Measurements from ENCODE around the gene SLC8A3.

The SLC8A3 gene

DNA sequence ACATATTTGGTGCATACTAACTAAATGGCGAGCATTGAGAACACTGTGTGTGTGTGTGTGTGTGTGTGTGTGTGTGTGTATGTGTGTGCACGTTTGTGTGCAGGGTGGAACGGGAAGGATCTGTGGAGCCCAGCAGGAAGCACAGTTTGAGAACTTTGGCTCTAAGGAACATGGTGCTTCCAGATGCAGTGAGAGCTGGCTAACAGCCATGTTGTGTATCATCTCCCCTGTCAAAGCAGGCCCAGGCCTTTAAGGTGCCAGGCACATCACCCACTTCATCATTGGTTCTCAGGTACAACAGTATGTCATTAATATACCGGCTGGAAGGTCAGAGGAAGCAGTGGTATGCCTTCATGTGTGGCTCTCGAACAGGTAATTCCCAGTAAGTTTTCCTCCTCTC lies 72.5 kb downstream of the SLC8A3 start:
- no peak for DNase-seq

DNA sequence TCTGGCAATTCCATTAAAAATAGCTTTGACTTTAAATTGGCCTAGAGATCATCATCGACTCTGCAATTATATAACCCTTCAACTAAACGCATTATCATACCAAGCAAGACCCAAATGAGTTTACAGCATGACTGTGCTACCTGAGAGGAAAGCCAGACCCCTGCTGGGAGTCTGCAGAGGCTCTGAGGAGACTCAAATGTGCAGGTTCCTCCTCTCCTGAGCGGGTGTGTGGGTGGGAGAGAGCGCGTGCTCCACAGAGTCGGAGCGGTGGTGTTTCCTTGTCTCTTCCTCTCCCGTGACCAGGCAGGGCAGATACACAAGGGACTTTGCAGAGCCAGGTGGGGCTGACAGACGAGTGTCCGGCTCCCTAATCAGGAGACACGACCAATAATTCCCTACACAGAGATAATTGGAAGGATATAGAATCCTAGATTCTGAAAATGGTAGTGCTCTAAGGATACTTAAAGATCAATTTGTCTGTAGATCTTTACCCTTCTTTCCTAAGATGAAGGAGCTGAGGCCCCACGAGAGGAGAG lies 74.1 kb downstream of the SLC8A3 start:
- DNase-seq, result no peak

DNA sequence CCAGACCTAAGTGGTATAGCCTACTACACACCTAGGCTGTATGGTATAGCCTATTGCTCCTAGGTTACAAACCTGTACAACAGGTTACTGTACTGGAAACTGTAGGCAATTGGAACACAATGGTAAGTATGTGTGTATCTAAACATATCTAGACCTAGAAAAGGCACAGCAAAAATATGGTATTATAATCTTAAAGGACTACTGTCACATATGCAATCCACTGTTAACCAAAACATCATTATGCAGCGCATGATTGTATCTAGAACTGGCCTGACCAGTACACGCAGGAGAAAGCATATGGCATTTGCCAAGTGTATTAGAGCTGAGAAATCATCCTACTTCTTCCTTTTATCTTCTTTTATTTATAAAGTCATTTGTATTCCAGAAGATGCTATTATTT lies 75.5 kb downstream of the SLC8A3 start:
- DNase-seq, result no peak

DNA sequence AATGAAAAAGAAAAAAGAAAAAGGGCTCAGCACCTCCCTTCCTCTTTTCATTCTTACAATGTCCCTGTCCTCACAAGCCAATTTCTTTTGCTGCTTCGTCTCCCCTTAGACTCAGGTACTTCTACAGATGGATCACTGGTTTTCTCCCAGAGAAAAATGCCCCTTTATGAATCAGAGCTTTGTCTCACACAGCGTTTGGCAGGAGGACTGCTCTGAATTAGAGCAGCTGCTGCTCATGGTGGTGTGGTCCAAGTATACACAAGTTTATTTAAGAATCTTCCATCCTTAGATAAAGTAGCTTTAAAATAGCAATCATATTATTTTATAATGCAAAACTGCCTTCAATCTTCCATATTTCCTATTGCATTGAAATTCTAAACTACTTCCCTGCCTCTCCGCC lies 80.3 kb downstream of the SLC8A3 start:
- DNase-seq, result no peak

DNA sequence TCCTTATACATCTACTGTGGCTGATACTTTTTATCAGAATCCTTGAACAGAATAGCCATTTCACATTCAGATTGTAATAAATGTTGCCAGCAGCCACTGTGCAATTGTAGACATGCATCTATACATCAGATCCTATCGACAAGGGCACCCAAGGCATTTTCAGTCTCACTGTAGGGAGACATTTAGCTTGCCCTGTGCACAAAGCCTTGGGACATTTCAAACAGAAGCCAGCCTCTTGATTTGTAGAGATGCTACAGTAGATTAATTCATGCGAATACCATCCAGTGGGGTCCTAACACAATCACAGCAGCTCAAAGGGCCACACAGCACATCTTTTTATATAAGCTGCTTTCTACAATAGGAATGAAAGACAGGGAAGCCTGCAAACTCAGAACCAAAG lies 81.4 kb downstream of the SLC8A3 start:
- no peak for DNase-seq

DNA sequence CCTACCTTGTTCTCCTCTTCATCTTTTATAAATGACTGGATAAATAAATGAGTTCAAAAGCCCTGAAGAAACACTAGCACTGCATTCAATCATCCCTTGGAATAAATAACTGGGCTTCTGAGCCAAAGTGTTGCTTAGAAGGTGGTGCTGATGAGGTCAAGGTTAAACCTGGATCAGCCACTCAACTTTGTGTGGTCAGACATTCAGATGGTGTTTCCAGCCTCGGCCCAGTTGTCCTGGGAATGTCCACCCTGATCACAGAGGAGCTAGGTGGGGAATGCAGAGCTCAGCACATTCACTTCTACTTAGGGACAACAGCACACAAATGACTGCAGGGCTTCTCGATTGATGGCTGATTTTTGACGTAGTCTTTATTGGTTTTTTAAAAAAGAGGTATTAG lies 88.7 kb downstream of the SLC8A3 start:
- DNase-seq, result no peak

DNA sequence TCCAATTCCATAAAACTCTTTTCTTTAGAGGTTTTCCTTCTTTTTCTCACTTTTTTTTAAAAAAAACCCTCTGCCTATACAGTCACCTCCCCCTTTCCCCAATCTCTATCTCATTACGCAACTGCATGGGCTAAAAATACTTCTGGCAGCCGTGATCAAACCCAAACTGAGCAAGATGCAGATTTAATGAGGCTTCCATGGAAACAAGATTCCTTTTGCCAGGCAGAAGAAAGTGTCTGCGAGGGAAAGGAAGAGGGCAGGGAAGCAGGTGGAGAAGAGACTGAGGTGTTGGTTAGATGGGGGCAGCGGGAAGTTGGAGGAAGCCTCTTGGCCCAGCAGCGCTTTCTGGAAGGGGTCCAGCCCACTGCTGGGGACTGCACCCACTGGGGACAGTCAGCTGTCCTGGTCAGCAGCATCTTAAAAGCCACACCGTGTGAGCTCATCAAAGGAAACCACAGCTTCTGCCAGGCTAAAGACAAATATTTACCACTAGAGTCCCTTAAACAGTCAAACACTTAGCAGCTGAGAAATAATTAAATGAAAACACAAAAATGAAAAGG lies 90.4 kb downstream of the SLC8A3 start:
- DNase-seq, result no peak

DNA sequence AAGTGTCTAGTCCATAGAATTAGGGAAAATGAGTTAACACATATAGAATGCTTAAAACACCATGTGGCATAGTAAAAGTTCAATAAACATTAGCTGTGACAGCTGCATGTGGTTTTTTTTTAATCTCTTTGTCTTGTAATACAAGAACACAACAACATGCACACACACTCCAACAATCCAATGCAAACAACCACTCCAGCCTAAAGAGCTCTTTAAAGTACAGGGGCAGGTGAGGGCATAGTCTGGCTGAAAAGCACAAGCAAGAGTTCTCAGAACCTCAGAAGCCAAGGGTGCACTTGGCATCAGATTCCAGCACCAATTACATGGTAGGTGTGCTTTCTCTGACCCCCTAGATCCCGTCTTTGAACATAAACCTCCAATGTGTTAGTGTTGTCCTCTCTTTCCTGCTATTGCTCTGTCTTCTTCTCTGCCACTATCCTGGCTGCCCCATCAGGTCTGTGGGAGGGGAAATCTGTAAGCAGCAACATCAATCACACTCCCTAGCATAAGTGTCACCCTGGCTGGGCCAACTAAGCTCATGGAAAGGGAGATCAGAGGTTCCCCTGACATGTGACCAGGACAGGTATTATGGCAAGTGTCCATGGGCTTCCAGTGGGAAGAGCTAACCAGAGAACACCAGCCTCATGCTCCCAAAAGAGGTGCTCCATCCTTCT lies 91.0 kb downstream of the SLC8A3 start:
- no peak for DNase-seq

DNA sequence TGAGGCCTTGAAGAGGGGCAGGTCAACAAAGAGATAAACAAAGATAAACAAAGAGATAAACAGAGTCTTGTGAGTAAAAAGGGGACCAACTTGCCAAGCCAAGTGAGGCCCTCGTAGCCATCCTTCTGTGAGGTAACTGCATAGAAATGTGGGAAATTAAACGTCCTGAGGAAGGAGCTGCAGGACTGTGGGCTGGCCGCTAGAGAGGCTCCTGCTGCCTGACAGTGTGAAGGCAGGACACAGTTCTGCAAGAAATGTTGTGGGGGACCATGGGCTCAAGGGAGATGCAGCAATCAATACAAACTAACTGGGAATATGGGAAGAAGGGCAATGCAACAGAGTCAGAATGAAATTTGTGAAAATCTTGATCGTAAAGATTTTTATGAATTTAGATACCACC lies 91.9 kb downstream of the SLC8A3 start:
- no peak for DNase-seq

DNA sequence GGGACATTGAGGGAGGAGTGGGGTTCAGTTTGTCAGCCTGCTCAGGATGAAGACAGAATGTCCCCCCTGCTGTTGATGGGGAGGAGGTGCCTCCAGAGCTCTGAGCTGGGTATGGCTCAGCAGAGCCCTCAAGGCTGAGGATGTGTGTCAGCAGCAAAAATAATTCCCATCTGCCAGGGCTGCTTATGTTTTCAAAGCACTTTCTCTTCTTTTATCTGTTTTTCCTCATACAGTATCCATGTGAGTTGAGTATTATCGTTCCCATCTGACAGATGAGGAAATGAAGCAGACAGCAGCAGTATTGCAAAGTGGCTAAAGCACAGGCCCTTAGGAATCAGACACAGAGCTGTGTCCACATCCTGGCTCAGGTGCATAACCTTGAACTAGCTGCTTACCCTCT lies 94.1 kb downstream of the SLC8A3 start:
- DNase-seq, result no peak

DNA sequence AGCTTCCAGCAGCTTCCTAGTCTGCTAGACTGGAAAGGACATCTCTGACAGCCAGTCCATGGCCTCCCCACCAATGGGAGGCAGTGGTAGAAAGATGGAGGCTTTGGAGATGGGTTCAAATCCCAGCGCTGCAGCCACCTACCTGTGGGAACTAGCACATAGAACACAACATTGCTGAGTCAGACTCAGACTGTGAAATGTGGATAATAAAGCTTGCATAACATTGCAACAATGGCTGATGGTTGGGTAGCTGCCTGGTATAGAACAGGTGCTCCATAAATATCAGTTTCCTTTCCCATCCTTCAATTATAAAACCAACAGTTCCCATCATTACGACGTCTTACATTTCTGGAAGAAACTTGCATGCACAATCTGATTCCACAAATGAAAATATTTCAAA lies 94.6 kb downstream of the SLC8A3 start:
- no peak for DNase-seq

DNA sequence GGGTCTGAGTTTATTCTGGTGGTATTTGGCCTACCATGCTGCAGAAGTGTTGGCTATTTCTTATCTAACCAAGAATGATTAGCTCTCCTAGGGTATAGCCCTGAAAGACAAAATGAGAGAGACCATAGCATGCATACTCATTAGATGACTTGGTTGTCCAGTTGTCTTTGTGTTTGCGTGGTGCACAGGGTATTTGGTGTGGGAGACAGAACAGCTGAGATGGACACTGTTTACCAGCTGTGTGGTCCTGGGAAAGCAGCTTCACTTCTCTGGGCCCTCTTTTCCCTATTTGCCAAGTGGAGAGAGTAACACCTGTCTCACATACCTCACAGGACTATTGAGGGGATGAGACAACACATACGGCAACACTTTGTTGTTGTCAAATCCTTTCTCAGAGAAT lies 95.6 kb downstream of the SLC8A3 start:
- no peak for DNase-seq

DNA sequence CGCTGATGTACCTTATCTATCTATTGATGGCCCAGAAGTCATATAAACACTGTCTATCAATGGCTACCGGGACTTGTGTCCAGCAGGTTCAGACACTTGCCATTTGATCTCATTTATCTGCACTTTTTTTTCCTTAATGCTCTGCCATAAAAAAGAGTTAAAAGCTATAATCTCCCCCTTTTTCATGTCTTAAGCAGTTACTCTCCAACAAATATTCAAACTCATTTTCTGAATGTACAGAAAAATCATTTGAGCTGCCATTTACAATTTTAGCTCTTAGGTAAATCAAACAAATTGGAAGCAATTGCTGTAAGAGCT lies 101.4 kb downstream of the SLC8A3 start:
- no peak for DNase-seq

DNA sequence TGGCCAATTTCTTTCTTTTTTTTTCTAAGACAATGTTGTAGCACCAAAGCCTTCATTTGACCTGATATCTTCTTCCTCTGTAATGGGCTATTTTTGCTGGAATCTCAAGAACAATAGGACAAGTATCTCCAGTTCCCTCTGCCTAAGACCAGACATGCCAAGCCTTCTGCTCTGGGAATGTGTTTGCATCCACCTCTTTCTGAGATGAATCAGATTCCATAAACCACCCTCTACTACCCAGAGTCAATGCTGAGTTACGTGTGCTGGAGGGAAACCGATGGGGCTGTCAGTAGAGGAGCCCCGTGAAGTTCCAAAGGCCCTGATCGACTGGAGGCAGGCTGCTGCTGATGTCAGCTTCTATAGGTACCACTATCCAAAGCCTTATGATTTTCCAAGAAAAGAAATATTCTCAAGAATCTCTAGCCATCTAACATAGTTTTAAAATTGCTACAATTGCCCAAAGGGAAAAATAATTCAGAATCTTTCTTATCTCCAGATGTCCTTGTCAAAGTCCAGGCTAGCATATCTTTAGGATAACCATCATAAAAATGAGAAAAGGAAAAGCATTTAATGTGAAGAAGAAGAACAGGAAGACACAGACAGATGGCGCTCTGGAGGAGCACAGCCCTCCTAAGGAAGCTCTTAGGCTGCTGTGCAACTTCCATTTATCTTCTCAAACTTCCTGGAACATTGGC lies 101.9 kb downstream of the SLC8A3 start:
- DNase-seq, result no peak

DNA sequence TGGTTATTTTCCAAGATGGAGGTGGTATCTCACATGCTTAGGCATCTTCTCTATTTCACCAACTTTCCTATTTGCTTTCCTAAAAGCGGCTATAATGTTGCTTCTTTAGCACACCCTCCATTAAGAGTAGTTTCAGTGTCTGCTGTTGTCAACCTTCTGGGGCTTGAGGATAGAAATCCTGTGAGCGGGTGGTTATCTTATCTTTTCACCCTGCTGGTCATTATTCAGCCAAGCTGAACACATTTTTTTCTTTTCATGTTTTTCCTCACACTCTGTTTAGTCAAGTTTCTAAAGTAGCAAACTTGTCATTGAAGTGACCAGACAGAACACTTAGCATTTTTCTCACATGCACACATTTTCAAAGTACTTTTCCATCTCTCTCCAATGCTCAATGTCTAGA lies 104.5 kb downstream of the SLC8A3 start:
- DNase-seq, result no peak

DNA sequence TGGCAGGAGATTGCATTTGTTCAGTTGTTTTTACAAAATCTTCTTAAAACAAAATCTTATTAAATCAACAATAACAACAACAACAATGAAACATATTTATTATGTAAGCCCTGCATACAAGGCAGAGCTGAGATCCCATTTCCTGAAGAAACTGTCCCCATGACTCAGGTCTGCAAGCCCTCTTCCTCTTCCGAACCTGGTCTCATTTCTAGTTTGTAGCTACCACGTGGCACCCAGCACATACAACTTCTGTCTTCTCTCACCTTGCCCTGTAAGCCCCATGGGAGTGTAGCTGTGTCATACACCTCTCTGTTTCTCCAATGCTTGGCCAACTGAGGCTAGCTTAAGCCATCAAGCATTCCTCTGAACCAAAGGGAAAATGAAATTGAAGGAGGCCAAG lies 106.4 kb downstream of the SLC8A3 start:
- DNase-seq, result no peak

DNA sequence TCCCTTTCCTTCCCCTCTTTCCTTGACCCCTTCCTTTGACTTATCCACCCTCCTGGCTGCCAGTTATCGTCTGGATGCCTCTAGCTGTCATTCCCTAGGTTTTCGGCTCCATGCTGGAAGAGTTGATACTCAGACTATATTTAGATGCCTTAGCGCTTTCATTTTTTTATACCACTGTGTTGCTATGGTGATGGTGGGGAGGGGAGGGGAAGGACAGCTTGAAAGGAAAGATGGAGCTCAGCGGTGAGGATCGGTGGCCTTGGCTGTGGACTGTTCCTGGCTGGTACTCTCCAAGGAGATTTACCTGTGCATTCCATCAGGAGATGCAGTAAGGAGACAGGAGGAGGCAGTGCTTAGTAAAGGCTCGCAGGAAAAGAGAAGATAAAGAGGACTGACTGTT lies 108.7 kb downstream of the SLC8A3 start:
- DNase-seq, result no peak

DNA sequence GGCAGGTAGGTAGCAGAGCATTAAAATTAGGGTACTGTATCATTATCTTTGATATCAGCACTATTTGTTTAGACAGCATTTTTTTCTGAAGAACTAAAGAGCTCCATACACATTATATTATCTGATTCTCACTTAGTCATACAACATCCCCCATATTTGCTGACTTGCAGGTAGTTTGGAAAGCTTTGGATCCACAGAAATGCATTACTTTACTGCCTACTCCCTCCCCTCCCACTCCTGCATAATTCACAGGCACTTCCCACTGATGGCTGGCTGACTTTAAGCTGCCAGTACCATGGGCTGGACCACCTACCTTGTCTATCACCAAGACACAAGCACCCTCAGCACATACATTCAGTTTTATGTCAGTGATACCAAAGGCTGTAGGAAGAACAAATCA lies 110.4 kb downstream of the SLC8A3 start:
- DNase-seq, result no peak

DNA sequence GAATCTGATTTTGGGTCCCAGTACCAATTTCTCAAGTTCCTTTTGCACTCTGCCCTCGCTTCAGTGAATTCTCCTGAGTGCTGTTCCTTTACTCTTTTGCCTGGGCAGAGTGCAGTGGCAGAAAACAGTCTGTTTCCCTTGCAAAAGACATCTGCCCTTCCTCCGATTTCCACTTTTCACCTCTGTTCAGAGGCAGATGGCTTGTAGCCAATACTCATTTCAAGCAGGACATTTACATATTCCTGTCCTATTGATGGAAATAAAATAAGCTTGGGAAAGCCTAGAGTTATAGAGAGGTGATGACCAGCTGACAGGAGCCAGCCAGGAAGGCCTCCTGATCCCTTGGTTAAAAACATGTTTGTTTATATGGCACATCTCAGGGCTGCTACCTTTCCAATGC lies 111.0 kb downstream of the SLC8A3 start:
- no peak for DNase-seq

DNA sequence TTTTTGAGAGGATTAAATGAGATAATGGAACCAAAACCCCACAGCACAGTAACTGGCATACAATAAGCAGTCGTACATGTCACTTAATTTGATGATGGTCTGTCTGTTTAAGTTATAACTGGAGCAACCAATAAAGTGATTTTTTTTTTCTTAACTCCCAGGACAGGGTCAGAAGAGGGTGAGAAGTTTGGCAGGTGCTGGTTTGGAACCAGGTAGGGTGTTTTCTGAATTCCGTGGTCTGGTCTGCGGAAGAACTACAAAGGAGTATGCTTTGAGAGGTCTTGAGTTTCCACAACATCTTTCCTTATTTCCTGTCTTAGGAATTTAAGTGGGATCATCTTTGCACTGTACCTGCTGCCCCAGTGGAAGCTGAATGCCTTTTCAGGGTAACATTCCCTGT lies 111.7 kb downstream of the SLC8A3 start:
- DNase-seq, result no peak

DNA sequence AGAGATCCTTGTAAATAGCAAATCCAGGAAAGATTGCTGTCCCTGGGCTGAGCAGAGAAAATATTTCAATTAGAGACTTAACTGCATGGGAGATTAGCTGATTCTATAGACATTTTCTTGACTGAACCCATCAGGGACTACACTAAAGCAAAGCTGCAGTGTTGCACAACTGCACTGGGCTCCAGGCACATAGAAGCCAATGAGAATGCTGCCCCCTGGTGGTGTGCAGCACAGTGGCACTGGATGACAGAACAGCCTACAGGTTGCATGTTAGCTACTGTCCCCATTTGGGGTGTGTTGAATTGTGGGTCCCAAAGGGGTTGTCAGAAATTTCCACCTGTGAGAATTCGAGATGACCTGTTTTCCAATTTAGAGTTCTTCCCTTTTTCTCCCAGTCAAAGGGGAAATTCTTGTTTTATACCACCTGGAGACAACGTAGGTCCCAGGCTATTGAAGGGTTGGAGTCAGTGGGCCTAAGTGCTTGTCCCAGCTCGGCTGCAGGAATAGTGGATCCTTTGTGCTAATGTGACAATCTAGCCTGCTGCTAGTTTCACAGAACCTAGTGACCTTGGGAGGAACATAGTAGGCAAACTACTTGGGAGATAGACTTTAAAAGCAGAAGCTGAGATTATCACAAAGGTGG lies 114.7 kb downstream of the SLC8A3 start:
- DNase-seq, result no peak

DNA sequence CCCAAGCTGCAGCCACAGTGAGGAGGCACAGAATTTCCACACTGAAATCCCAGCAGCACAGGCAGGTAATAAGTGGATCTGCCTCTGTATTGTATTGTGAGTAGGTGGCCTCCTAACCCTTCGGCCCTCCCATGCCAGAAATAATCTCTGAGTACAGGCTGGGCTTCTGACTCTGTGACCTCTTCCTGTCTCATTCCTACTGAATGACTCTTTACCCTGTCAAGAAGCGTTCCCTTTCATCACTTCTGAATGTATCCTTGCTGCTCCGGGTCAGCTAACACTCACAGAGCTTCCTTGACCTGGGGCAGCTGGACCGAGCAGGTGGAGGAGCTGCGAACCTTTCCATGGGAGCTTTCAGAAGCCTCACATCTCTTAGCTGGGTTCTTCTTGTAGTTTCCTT lies 119.6 kb downstream of the SLC8A3 start:
- no peak for DNase-seq

DNA sequence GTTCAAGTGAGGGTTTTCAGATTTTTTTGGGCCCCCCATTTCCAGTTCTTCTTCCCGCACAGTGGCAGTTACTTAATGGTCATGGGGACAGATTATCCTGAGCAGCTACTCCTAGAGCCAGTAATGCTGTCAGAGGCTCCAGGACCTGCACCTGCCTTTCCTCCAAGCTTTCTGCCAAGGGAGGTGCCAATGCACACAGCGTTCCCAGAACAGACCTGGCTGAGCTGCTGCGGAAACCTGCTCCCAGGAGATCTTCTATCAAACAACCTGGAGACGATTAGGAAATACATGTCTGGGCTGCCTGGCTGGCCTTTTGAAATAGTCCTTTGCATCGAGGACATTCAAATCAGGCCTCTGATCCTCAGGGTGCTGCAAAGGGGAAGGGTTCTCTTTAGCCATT lies 120.9 kb downstream of the SLC8A3 start:
- no peak for DNase-seq

Data from central memory CD4-positive, alpha-beta T cell (primary cell).